Measurements from ENCODE around the gene SFXN4. TPM values are rescaled to one million over a fixed set of nuclear protein-coding genes. Genes with fewer than 3 reads are reported as not detected.

SFXN4 gene
- total RNA-seq, 1 experiment from 2014 or later = 24.0 TPM

DNA sequence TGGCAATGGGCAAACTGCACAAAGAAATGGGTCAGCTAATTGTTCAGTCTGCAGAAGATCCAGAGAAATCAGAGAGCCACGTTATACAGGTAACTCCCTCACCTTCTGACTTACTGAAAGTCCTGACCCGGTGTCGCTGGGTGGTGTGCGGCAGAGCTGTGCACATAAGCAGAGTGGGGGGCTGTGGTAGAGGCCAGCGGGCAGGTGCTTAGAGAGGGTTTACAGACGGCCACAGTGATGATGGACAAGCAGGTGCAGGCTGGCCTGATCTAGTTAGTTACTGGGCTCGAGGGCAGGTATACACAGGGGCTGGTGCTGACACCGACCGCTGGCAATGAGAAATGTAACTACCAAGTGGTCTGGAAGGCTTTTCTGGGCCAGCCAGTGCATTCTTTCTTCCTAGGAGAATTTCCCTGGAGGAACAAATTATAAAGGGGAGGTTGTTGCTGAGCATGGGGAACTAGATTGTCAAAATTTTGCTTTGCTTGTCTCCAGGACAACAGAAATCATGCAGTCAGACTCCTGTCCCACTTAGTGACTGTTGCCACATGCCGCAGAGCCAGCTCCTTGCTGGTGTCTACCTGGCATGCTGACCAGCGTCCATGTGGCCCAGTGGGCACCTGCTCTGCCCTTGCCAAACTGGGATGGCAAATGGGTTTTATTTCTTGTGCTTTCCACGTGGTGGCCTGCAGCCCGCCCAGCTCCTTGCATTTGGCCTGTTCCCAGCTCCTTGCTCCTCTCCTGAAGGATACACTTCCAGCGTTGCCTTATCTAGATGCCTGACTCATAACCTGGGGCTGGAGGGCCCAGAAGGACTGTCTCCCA lies 32.8 kb downstream of the SFXN4 start (continued):
- TF ChIP-seq, protein P1, sequence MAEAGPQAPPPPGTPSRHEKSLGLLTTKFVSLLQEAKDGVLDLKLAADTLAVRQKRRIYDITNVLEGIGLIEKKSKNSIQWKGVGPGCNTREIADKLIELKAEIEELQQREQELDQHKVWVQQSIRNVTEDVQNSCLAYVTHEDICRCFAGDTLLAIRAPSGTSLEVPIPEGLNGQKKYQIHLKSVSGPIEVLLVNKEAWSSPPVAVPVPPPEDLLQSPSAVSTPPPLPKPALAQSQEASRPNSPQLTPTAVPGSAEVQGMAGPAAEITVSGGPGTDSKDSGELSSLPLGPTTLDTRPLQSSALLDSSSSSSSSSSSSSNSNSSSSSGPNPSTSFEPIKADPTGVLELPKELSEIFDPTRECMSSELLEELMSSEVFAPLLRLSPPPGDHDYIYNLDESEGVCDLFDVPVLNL (CRISPR knock-in tag; IDR thresholded peaks at IDR 0.05; ENCODE audit: borderline replicate concordance, low read depth) = no peak
- no peak for TF ChIP-seq TCF7 (CRISPR knock-in tag; IDR thresholded peaks at IDR 0.05; ENCODE audit: low read depth)
- TF ChIP-seq GABPB1 (CRISPR knock-in tag; IDR thresholded peaks at IDR 0.05) = no peak
- no peak for TF ChIP-seq FOXJ3 (CRISPR knock-in tag; IDR thresholded peaks at IDR 0.05; ENCODE audit: borderline replicate concordance)
- TF ChIP-seq, protein P2, sequence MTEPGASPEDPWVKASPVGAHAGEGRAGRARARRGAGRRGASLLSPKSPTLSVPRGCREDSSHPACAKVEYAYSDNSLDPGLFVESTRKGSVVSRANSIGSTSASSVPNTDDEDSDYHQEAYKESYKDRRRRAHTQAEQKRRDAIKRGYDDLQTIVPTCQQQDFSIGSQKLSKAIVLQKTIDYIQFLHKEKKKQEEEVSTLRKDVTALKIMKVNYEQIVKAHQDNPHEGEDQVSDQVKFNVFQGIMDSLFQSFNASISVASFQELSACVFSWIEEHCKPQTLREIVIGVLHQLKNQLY (CRISPR knock-in tag; IDR thresholded peaks at IDR 0.05) = no peak
- TF ChIP-seq, protein P3, sequence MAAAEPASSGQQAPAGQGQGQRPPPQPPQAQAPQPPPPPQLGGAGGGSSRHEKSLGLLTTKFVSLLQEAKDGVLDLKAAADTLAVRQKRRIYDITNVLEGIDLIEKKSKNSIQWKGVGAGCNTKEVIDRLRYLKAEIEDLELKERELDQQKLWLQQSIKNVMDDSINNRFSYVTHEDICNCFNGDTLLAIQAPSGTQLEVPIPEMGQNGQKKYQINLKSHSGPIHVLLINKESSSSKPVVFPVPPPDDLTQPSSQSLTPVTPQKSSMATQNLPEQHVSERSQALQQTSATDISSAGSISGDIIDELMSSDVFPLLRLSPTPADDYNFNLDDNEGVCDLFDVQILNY (CRISPR knock-in tag; IDR thresholded peaks at IDR 0.05) = no peak

DNA sequence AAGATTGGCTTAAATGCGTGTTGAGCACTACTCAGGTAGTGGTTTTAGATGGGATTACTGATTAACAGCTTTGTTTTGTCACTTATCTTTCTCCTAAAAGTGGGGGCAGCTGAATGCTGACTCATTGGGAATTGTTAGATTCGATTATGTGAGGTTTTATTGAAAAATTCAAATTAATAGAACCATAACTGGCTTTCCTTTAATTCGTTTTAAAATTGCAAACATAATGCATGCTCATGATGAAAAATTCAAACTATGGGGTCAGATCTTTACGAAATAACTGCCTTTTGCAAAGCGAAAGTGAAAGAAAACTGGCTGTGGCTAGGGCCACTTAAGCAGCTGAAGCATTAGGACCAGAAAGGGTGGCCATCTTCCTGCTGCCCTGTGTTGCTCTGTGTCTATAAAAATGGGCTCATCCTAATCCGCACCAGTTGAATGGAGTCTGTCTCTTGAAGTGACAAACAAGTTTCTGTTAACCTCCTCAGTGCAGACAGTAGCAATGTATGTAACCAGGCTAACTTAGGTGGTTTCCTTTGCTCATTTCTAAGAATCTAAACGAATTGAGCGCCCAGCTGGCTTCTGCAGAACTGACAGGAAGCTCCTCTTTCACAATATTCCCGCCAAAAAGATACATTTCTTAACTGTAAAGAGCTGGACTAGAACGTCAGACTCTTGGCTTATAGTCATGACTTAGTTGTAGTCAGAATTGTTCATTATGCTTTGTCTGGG lies 33.8 kb downstream of the SFXN4 start:
- POLR2A ChIA-PET = no interaction called here
- no peak for DNase-seq (ENCODE audit: low spot score)
- Mint-ChIP-seq H3K27me3 (ENCODE audit: low read depth) (no peaks in the 10 kb centered on the region), H3K27ac (peak overlapping the region; percentile 78), H3K4me3 (no peak overlapping the region), H3K4me1 (no peaks in the 10 kb centered on the region), H3K9me3 (no peaks in the 10 kb centered on the region), H3K36me3 (peaks cover 56% of the 10 kb centered on the region)
- CTCF ChIA-PET = interaction anchor here (0.6 kb wide), 2 partner anchors 328 to 420 kb away, joined by 3 read pairs; no protein-coding TSS in a partner anchor
- no peak for ATAC-seq
- TF ChIP-seq FOXJ3 (CRISPR knock-in tag; IDR thresholded peaks at IDR 0.05; ENCODE audit: borderline replicate concordance) (no peak), TCF7 (CRISPR knock-in tag; IDR thresholded peaks at IDR 0.05; ENCODE audit: low read depth) (no peak), ZNF423 (CRISPR knock-in tag; IDR thresholded peaks at IDR 0.05) (no peak), ZNF232 (CRISPR knock-in tag; IDR thresholded peaks at IDR 0.05) (no peak), FOXP1 (CRISPR knock-in tag; IDR thresholded peaks at IDR 0.05; ENCODE audit: borderline replicate concordance) (no peak), MXD4 (CRISPR knock-in tag; IDR thresholded peaks at IDR 0.05; ENCODE audit: borderline replicate concordance) (no peak), GTF2I (CRISPR knock-in tag; conservative IDR thresholded peaks at IDR 0.05) (no peak)
- TF ChIP-seq, protein P4, sequence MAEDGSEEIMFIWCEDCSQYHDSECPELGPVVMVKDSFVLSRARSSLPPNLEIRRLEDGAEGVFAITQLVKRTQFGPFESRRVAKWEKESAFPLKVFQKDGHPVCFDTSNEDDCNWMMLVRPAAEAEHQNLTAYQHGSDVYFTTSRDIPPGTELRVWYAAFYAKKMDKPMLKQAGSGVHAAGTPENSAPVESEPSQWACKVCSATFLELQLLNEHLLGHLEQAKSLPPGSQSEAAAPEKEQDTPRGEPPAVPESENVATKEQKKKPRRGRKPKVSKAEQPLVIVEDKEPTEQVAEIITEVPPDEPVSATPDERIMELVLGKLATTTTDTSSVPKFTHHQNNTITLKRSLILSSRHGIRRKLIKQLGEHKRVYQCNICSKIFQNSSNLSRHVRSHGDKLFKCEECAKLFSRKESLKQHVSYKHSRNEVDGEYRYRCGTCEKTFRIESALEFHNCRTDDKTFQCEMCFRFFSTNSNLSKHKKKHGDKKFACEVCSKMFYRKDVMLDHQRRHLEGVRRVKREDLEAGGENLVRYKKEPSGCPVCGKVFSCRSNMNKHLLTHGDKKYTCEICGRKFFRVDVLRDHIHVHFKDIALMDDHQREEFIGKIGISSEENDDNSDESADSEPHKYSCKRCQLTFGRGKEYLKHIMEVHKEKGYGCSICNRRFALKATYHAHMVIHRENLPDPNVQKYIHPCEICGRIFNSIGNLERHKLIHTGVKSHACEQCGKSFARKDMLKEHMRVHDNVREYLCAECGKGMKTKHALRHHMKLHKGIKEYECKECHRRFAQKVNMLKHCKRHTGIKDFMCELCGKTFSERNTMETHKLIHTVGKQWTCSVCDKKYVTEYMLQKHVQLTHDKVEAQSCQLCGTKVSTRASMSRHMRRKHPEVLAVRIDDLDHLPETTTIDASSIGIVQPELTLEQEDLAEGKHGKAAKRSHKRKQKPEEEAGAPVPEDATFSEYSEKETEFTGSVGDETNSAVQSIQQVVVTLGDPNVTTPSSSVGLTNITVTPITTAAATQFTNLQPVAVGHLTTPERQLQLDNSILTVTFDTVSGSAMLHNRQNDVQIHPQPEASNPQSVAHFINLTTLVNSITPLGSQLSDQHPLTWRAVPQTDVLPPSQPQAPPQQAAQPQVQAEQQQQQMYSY (CRISPR knock-in tag; IDR thresholded peaks at IDR 0.05) = no peak
- TF ChIP-seq, protein P5, sequence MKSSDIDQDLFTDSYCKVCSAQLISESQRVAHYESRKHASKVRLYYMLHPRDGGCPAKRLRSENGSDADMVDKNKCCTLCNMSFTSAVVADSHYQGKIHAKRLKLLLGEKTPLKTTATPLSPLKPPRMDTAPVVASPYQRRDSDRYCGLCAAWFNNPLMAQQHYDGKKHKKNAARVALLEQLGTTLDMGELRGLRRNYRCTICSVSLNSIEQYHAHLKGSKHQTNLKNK (CRISPR knock-in tag; IDR thresholded peaks at IDR 0.05) = no peak
- TF ChIP-seq, protein P6, sequence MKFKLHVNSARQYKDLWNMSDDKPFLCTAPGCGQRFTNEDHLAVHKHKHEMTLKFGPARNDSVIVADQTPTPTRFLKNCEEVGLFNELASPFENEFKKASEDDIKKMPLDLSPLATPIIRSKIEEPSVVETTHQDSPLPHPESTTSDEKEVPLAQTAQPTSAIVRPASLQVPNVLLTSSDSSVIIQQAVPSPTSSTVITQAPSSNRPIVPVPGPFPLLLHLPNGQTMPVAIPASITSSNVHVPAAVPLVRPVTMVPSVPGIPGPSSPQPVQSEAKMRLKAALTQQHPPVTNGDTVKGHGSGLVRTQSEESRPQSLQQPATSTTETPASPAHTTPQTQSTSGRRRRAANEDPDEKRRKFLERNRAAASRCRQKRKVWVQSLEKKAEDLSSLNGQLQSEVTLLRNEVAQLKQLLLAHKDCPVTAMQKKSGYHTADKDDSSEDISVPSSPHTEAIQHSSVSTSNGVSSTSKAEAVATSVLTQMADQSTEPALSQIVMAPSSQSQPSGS (CRISPR knock-in tag; IDR thresholded peaks at IDR 0.05; ENCODE audit: borderline replicate concordance, low read depth) = no peak
- TF ChIP-seq, protein P7, sequence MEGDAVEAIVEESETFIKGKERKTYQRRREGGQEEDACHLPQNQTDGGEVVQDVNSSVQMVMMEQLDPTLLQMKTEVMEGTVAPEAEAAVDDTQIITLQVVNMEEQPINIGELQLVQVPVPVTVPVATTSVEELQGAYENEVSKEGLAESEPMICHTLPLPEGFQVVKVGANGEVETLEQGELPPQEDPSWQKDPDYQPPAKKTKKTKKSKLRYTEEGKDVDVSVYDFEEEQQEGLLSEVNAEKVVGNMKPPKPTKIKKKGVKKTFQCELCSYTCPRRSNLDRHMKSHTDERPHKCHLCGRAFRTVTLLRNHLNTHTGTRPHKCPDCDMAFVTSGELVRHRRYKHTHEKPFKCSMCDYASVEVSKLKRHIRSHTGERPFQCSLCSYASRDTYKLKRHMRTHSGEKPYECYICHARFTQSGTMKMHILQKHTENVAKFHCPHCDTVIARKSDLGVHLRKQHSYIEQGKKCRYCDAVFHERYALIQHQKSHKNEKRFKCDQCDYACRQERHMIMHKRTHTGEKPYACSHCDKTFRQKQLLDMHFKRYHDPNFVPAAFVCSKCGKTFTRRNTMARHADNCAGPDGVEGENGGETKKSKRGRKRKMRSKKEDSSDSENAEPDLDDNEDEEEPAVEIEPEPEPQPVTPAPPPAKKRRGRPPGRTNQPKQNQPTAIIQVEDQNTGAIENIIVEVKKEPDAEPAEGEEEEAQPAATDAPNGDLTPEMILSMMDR (IDR thresholded peaks at IDR 0.05) = no peak
- TF ChIP-seq, protein P8, sequence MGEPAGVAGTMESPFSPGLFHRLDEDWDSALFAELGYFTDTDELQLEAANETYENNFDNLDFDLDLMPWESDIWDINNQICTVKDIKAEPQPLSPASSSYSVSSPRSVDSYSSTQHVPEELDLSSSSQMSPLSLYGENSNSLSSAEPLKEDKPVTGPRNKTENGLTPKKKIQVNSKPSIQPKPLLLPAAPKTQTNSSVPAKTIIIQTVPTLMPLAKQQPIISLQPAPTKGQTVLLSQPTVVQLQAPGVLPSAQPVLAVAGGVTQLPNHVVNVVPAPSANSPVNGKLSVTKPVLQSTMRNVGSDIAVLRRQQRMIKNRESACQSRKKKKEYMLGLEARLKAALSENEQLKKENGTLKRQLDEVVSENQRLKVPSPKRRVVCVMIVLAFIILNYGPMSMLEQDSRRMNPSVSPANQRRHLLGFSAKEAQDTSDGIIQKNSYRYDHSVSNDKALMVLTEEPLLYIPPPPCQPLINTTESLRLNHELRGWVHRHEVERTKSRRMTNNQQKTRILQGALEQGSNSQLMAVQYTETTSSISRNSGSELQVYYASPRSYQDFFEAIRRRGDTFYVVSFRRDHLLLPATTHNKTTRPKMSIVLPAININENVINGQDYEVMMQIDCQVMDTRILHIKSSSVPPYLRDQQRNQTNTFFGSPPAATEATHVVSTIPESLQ (CRISPR knock-in tag; IDR thresholded peaks at IDR 0.05) = no peak
